Nucleus accumbens (tissue), 56 donors: ENCODE data around the gene PHOSPHO1.
A peak's percentile ranks its signal among the peaks of the same experiment; 100 is the strongest.

Experiments used
- DNase-seq, 56 donors: peaks; one replicate each; lab custom pipeline; 2025; lab: John Stamatoyannopoulos, UW

Gene PHOSPHO1

GRCh38 chr17:49247944-49248343 is 17.4 kb upstream of the PHOSPHO1 start:
- DNase-seq, result no peak

- no peak for DNase-seq
These were observed 14.3 kb upstream of the PHOSPHO1 start for GRCh38 chr17:49244839-49245238.

DNA sequence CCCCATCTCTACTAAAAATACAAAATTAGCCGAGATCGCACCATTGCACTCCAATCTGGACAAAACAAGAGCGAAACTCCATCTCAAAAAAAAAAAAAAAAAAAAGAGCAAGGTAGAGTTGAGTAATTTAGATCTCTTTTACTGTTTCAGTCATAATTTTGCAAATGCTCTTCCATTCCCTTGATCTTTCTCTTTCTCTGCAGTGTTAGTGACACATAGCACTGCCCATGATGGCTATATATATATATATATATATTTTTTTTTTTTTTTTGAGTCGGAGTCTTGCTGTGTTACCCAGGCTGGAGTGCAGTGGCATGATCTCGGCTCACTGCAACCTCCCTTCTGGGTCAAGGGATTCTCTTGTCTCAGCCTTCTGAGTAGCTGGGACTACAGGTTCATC is 12.2 kb upstream of the PHOSPHO1 start:
- no peak for DNase-seq

GRCh38 chr17:49241692-49242397 is 11.3 kb upstream of the PHOSPHO1 start:
- no peak for DNase-seq

DNA sequence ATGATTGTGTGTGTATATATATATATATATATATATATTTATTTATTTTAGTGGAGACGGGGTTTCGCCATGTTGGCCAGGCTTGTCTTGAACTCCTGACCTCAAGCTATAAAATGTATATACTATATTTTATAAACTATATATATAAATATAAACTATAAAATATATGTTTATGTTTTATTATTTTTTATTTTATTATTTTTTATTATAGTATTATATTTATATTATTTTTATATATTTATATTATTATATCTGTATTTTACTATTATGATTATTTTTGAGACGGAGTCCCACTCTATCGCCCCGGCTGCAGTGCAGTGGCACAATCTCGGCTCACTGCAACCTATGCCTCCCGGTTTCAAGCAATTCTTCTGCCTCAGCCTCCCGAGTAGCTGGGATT is 10.5 kb upstream of the PHOSPHO1 start:
- no peak for DNase-seq

DNA sequence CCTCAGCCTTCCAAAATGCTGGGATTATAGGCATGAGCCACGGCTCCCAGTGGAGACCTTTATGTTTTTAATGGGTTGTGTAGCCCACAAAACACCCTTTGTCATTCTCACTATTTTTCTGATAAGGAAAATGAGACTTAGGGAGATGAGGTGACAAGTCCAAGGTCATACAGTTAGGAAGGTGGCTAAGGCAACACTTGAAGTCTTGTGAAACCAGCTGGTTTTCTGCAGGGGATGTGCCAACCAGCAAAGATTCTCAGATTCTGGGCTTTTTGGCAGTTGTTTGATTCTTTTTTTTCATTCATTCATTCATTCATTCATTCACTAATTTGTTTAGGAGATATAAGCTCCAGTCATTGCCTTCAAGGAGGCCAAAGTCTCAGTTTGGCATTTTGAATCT is 10.0 kb upstream of the PHOSPHO1 start:
- no peak for DNase-seq

DNA sequence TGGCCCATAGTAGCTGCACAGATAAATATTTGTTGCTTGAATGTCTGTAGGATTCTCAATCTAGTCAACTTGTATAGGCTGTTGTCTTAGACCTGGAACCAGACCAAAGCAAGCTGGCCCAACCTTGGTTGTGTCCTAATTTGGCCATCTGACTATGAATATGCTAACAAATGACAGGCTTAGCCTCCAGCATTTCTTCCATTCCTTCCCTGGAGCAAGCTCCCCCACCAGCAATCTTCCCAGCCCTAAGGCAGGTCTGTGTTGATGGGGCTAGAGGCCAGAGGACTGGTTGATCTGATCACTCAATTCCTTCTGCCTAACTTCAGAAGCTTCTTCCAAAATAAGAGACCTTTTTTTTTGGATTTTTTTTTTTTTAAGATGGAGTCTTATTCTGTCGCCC is 9.4 kb upstream of the PHOSPHO1 start:
- no peak for DNase-seq

DNA sequence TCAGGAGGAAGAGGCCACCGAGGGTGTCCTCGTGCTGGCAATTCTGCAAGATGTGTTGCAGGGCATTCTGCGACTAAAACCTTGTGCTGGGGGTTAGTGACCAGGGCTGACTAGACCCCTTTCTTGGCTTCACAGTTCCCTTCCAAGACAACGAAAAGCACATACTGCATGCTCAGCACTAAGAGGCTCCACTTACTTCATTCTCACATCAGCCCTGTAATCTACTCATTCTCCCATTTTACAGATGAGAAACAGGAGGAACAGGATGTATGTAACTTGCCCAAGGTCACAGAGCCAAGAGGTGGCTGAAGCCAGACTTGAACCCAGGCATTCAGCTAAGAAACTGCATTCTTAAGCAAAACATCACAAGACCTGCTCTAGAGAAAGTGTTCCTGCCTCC is 5.3 kb upstream of the PHOSPHO1 start:
- DNase-seq, result no peak

DNA sequence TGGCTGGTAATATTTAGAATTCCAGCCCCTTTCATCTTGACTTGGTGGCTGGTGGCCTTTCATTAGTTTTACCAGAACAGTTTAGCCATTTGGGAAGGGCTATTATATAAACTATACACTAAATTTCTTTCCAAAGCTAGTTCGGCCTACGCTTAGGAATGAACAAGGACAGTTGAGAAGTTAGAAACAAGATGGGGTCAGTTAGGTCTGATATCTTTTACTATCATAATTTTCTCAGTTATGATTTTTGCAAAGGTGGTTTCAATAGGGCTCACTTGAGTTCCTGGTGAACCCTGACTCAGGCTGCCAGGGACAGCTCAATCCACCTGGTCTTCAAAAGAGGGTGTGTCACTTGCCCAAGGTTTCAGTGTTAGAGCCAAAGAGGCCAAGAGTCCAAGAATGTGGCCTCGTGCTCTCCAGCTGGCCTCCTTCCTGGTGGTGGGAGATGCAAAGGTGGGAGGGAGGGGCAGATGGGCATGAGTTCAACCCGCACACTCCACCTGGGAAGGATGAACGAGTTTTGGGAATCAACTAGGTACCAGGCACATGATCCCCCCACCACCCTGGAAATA is 4.0 kb upstream of the PHOSPHO1 start:
- DNase-seq, result no peak

GRCh38 chr17:49231563-49231894 is 942 bp upstream of the PHOSPHO1 start:
- DNase-seq, result no peak

- peak in 1 of 56 donors; percentile 26 for DNase-seq
These were observed 584 bp downstream of the PHOSPHO1 start for GRCh38 chr17:49229805-49230600.

DNA sequence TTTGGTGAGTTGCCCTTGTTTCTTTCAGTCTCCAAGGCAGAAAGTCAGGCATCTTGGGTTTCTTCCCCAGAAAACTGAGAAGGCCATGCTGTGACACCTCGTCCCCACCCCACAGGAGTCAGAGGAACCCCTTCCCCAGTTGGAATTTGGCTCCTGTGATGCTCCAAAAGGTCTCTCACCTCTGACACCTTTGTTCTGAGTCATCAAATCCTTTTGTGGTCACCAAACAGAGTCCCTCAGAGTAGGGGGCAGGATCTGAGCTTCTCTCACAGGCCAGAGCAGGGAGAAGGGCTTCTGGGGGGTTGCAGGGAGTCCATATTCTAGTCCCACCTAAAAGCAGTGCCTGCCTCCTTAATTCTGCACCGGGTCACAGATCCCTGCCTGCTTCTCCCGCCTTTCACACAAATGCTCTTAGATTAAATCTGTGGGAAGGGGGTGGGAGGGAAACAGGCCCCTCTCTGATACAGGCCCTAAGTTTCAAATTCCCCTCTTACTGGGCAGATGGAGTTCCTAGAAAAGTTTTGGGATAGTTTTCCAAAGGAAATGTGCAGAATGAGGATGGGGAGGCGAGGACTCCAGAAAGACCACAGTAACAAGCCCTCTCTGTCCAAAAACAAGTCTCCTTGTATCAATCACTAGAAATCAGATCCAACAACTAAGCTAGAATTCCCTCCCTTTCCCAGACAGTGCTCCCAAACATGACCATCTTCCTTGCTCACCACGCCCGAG is 1.3 kb downstream of the PHOSPHO1 start:
- DNase-seq, result no peak

DNA sequence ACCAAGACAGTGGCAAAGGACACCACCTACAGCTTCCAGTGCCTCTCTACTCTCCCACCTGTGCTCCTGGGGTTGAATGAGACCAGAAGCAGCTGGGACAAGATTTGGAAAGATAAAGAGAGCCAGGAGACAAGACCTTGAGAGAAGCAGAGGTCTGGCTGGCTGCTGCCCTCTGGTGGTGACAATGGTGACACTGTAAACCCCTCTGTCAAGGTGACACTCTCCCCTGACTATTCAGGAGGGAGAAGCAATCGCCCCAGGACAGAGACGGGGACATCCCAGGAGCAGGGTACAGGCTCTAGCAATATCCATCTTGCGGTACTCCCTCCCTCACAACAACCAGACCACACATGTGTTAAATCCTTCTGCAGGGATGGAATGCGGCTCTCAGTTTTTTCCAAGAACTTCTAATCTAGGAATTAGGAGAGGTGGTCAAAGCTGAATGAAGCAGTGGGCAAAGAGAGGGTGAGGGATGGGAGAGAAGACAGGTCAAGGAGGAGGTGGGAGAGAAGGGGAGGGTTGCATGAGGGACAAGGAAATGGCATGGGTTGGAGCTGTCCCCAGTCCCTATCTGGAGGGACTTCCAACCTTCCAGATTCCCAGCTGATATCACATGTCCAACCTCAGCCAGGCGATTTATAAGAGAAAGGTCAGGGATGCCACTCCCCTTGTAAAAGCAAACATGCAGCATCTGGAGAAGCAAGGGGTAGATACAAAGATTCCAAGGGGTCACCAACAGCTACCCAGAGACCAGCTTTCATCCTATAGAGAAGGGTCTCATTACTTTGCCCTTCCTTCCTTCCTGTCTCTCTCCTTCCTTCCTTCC is 2.9 kb downstream of the PHOSPHO1 start:
- peak in 44 of 56 donors; percentile 7 to 86 (median 30) for DNase-seq

DNA sequence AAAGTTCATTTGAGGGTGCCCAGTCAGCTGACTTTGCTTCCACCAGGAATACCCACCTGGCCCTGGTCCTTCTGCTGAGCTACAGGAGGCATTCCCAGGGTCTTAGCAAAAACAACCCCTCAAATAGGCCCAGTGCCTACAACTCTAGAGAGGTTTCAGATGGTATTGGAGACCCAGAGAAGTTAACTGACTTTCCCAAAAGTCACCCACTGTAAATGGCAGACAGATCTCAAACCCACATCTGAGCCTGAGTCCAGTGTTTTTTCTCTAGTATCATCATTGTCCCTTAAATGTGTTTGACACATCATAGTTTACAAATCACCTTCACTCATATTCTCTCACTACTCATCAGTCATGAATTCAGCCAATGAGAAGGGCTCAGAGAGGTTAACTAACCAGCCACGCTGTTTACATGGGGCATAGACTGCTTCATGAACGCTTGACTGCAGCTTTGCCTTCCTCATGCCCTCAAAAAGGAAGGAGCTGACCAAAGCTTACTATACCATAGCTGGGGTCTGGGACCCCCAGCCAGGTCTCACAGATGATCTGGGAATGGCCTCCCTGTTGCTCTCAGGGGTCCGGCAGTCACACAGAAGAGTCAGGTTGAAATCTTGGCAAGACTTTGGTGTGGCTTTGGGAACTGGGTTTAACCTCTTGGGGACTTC is 3.7 kb downstream of the PHOSPHO1 start:
- DNase-seq, result no peak

- DNase-seq, result no peak
These were observed 4.9 kb downstream of the PHOSPHO1 start for GRCh38 chr17:49225554-49226236.

GRCh38 chr17:49224997-49225337 is 5.6 kb downstream of the PHOSPHO1 start:
- no peak for DNase-seq

DNA sequence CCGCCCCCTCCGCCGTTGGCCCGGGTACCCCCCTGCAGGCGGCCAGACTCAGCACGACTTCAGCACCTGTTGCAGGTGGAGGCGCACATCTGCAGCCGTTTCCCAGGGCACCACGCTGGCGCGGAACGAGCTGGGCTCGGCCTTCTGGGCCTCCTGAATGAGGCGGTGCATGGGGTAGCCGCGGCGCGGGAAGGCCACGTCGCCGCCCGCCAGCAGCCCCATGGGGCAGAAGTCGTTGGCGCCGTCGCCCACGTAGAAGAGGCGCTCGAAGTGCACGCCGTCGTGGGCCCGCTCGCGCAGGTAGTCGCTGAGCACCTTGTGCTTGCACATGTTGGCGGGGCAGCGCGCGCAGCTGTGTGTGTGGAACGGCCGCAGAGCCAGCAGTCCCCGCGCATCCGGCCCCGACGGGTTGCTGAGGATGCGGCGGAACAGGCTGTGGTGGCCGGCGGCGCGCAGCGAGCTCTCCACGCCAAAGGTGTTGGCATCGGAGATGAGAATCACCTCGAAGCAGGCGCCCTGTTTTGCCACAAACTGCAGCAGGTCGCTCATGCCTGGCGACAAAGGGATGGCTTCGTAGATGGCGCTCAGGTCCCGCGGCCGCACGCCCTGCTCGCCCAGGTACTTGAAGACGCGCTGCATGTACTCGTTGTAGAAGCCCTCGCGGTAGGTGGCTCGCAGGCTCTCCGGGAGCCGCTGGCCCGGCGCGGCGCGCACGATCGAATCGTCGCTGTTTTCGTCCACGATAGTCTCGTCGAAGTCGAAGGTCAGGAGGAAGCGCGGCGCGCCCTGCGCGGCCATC is 6.2 kb downstream of the PHOSPHO1 start:
- no peak for DNase-seq

- DNase-seq, result peak in 24 of 56 donors; percentile 2 to 66 (median 18)
These were observed 6.9 kb downstream of the PHOSPHO1 start for GRCh38 chr17:49223517-49224197.
